HepG2 (cell line): ENCODE results near the gene SLC1A4. TPM values are rescaled to one million over a fixed set of nuclear protein-coding genes. Genes with fewer than 3 reads are reported as not detected.

Experiments
- ARNT2 ChIP-seq: sonication (generic); formaldehyde crosslinking; IDR thresholded peaks from 2 replicates; pipeline ENCODE4 v1.8.0; 2022; ENCODE audit warnings: mild to moderate bottlenecking, low read depth, missing genetic modification reagents, moderate library complexity
- FOXA3 ChIP-seq: IDR thresholded peaks from 2 replicates; pipeline ENCODE4 v1.6.1; 2016; ENCODE audit warnings: missing genetic modification reagents, missing compliant biosample characterization
- GLI4 ChIP-seq: sonication (generic); formaldehyde crosslinking; IDR thresholded peaks from 2 replicates; pipeline ENCODE4 v1.5.1; 2020; ENCODE audit warnings: missing genetic modification reagents, mild to moderate bottlenecking, moderate library complexity, borderline replicate concordance
- MEIS1 ChIP-seq: sonication (generic); formaldehyde crosslinking; IDR thresholded peaks from 2 replicates; pipeline ENCODE4 v1.9.0; 2021; ENCODE audit warnings: mild to moderate bottlenecking, missing genetic modification reagents, moderate library complexity, borderline replicate concordance
- STAG1 ChIP-seq: sonication (generic); formaldehyde crosslinking; IDR thresholded peaks from 2 replicates; pipeline ENCODE4 v1.4.0; 2020; ENCODE audit warnings: missing genetic modification reagents
- ZNF296 ChIP-seq: sonication (generic); formaldehyde crosslinking; conservative IDR thresholded peaks from 2 replicates; pipeline ENCODE4 v1.5.0; 2020; ENCODE audit warnings: mild to moderate bottlenecking, missing genetic modification reagents
- ZNF879 ChIP-seq: sonication (generic); formaldehyde crosslinking; IDR thresholded peaks from 2 replicates; pipeline ENCODE4 v1.8.1; 2023; ENCODE audit warnings: missing genetic modification reagents
- polyA plus RNA-seq, 8 experiments: library from polyadenylated mRNA; depleted of rRNA in 3 of 8; stranded (reverse) in 7 of 8; unstranded in 1 of 8; fragments of >200 nt; fragmentation: Illumina TruSeq in 4 of 8; extraction: Trizol in 4 of 8; gene quantifications; 2 replicates each; pipeline versions ENCODE4 v1.2.1 to v1.2.3, GENCODE V29; 2011 to 2016; ENCODE audit warnings: low read depth in 4 of 8, missing spikeins in 1 of 8, mixed read lengths in 1 of 8; ENCODE audit not compliant: insufficient read depth in 1 of 8
- total RNA-seq, 5 experiments: library from RNA; depleted of rRNA; stranded (reverse); fragments of >200 nt; fragmentation: Illumina TruSeq; extraction: Trizol; gene quantifications; 2 replicates each; pipeline ENCODE4 v1.2.3, GENCODE V29; 2016; ENCODE audit warnings: low read depth in 1 of 5
- TF ChIP-seq, protein P1 (sequence below): sonication (generic); formaldehyde crosslinking; IDR thresholded peaks from 2 replicates; pipeline ENCODE4 v1.4.0; 2020; ENCODE audit warnings: mild to moderate bottlenecking, missing genetic modification reagents
- TF ChIP-seq, protein P2 (sequence below): sonication (generic); formaldehyde crosslinking; IDR thresholded peaks from 2 replicates; pipeline ENCODE4 v1.5.0; 2020; ENCODE audit warnings: missing genetic modification reagents
- TF ChIP-seq, protein P3 (sequence below): sonication (generic); formaldehyde crosslinking; IDR thresholded peaks from 2 replicates; pipeline ENCODE4 v1.5.0; 2020; ENCODE audit warnings: mild to moderate bottlenecking, missing genetic modification reagents, borderline replicate concordance
- TF ChIP-seq, protein P4 (sequence below): sonication (generic); formaldehyde crosslinking; IDR thresholded peaks from 2 replicates; pipeline ENCODE4 v1.4.0; 2020; ENCODE audit warnings: missing genetic modification reagents
- TF ChIP-seq, protein P5 (sequence below): sonication (generic); formaldehyde crosslinking; IDR thresholded peaks from 2 replicates; pipeline ENCODE4 v1.4.0; 2020; ENCODE audit warnings: missing genetic modification reagents

SLC1A4 gene
- total and polyA plus RNA-seq, 2 of the 13 experiments (the other 11 are each of a cell fraction or from before 2014, with no cell fraction given), result 21.0 to 39.6 TPM

DNA sequence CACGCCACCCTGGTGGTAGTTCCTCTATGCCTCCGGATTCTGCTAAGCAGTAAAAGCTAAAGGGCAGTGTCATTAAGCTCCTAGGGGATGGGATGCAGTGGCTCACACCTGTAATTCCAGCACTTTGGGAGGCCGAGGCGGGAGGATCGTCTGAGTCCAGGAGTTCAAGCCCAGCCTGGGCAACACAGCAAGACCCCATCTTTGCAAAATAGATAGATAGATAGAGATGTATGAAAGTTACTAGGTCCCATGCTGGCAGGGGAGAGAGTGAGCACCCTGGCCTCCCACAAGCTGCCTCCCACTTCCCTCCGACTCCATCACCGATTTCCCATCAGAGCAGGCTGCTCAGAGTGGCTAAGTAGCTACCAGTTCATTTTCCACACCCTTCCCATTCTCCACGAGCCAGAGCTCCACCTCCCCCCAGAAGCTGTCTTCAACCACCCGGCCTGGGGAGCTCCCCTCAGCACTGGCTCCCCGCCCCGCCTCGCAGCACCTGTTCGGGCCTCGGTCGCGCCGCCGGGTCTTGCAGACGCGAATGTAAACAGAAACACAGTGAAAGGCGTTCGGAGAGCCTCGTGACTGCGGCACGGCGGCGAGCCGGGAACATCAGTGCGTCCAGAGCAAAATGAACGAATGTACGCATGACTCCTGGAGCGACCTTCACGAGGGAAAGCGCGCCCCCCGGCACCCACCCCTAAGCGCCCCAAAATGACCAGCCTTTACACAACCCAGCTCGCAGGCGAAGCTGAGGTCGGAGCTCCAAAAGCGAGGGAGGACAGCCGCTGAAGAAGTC is 66.4 kb downstream of the SLC1A4 start (continued):
- TF ChIP-seq, protein P1, sequence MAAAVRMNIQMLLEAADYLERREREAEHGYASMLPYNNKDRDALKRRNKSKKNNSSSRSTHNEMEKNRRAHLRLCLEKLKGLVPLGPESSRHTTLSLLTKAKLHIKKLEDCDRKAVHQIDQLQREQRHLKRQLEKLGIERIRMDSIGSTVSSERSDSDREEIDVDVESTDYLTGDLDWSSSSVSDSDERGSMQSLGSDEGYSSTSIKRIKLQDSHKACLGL (CRISPR knock-in tag), result peak; percentile 63; the same call in 1 of the 2 replicates
- TF ChIP-seq, protein P2, sequence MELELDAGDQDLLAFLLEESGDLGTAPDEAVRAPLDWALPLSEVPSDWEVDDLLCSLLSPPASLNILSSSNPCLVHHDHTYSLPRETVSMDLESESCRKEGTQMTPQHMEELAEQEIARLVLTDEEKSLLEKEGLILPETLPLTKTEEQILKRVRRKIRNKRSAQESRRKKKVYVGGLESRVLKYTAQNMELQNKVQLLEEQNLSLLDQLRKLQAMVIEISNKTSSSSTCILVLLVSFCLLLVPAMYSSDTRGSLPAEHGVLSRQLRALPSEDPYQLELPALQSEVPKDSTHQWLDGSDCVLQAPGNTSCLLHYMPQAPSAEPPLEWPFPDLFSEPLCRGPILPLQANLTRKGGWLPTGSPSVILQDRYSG (CRISPR knock-in tag), result 0 out of 2 replicates have a peak, but pooled peaks have one; percentile 3
- peak; percentile 80 for TF ChIP-seq FOXA3
- TF ChIP-seq ZNF296, result 0 out of 2 replicates have a peak, but pooled peaks have one; percentile 52
- TF ChIP-seq, protein P3, sequence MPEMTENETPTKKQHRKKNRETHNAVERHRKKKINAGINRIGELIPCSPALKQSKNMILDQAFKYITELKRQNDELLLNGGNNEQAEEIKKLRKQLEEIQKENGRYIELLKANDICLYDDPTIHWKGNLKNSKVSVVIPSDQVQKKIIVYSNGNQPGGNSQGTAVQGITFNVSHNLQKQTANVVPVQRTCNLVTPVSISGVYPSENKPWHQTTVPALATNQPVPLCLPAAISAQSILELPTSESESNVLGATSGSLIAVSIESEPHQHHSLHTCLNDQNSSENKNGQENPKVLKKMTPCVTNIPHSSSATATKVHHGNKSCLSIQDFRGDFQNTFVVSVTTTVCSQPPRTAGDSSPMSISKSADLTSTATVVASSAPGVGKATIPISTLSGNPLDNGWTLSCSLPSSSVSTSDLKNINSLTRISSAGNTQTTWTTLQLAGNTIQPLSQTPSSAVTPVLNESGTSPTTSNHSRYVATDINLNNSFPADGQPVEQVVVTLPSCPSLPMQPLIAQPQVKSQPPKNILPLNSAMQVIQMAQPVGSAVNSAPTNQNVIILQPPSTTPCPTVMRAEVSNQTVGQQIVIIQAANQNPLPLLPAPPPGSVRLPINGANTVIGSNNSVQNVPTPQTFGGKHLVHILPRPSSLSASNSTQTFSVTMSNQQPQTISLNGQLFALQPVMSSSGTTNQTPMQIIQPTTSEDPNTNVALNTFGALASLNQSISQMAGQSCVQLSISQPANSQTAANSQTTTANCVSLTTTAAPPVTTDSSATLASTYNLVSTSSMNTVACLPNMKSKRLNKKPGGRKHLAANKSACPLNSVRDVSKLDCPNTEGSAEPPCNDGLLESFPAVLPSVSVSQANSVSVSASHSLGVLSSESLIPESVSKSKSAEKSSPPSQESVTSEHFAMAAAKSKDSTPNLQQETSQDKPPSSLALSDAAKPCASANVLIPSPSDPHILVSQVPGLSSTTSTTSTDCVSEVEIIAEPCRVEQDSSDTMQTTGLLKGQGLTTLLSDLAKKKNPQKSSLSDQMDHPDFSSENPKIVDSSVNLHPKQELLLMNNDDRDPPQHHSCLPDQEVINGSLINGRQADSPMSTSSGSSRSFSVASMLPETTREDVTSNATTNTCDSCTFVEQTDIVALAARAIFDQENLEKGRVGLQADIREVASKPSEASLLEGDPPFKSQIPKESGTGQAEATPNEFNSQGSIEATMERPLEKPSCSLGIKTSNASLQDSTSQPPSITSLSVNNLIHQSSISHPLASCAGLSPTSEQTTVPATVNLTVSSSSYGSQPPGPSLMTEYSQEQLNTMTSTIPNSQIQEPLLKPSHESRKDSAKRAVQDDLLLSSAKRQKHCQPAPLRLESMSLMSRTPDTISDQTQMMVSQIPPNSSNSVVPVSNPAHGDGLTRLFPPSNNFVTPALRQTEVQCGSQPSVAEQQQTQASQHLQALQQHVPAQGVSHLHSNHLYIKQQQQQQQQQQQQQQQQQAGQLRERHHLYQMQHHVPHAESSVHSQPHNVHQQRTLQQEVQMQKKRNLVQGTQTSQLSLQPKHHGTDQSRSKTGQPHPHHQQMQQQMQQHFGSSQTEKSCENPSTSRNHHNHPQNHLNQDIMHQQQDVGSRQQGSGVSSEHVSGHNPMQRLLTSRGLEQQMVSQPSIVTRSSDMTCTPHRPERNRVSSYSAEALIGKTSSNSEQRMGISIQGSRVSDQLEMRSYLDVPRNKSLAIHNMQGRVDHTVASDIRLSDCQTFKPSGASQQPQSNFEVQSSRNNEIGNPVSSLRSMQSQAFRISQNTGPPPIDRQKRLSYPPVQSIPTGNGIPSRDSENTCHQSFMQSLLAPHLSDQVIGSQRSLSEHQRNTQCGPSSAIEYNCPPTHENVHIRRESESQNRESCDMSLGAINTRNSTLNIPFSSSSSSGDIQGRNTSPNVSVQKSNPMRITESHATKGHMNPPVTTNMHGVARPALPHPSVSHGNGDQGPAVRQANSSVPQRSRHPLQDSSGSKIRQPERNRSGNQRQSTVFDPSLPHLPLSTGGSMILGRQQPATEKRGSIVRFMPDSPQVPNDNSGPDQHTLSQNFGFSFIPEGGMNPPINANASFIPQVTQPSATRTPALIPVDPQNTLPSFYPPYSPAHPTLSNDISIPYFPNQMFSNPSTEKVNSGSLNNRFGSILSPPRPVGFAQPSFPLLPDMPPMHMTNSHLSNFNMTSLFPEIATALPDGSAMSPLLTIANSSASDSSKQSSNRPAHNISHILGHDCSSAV (CRISPR knock-in tag), result no peak
- 0 out of 2 replicates have a peak, but pooled peaks have one; percentile 33 for TF ChIP-seq ZNF879 (CRISPR knock-in tag)
- peak; percentile 96; the same call in 1 of the 2 replicates for TF ChIP-seq GLI4 (CRISPR knock-in tag)
- TF ChIP-seq, protein P4, sequence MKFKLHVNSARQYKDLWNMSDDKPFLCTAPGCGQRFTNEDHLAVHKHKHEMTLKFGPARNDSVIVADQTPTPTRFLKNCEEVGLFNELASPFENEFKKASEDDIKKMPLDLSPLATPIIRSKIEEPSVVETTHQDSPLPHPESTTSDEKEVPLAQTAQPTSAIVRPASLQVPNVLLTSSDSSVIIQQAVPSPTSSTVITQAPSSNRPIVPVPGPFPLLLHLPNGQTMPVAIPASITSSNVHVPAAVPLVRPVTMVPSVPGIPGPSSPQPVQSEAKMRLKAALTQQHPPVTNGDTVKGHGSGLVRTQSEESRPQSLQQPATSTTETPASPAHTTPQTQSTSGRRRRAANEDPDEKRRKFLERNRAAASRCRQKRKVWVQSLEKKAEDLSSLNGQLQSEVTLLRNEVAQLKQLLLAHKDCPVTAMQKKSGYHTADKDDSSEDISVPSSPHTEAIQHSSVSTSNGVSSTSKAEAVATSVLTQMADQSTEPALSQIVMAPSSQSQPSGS (CRISPR knock-in tag), result no peak
- TF ChIP-seq ARNT2 (CRISPR knock-in tag), result no peak; the same call in 1 of the 2 replicates
- TF ChIP-seq, protein P5, sequence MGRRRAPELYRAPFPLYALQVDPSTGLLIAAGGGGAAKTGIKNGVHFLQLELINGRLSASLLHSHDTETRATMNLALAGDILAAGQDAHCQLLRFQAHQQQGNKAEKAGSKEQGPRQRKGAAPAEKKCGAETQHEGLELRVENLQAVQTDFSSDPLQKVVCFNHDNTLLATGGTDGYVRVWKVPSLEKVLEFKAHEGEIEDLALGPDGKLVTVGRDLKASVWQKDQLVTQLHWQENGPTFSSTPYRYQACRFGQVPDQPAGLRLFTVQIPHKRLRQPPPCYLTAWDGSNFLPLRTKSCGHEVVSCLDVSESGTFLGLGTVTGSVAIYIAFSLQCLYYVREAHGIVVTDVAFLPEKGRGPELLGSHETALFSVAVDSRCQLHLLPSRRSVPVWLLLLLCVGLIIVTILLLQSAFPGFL, result 0 out of 2 replicates have a peak, but pooled peaks have one; percentile 64
- no peak; the same call in 1 of the 2 replicates for TF ChIP-seq MEIS1 (CRISPR knock-in tag)
- TF ChIP-seq STAG1, result 0 out of 2 replicates have a peak, but pooled peaks have one; percentile 11
